ENCODE data around the gene SEPSECS.

GRCh38 chr4:25112995-25113380 lies 47.3 kb downstream of the SEPSECS start:
- TF ChIP-seq CTCF (IDR thresholded peaks at IDR 0.05; ENCODE audit: borderline replicate concordance, extremely low read depth, low read length, poor library complexity, severe bottlenecking) (no peak), EZH2 (IDR thresholded peaks at IDR 0.05; ENCODE audit: borderline replicate concordance, low read depth, low read length, severe bottlenecking) (no peak)

Data from DND-41 (cell line).